GF-D8 (cell line): Measurements from ENCODE around the gene ULK4.
A peak's percentile ranks its signal among the peaks of the same experiment; 100 is the strongest.
"Not testable (repeated sequence)": the region's sequence is repeated elsewhere in the genome, so short reads cannot be mapped to it uniquely, and the experiment has no call there.

Source experiments
- DNase-seq: peaks from one replicate; lab custom pipeline; 2025; lab: John Stamatoyannopoulos, UW

The ULK4 gene

DNA sequence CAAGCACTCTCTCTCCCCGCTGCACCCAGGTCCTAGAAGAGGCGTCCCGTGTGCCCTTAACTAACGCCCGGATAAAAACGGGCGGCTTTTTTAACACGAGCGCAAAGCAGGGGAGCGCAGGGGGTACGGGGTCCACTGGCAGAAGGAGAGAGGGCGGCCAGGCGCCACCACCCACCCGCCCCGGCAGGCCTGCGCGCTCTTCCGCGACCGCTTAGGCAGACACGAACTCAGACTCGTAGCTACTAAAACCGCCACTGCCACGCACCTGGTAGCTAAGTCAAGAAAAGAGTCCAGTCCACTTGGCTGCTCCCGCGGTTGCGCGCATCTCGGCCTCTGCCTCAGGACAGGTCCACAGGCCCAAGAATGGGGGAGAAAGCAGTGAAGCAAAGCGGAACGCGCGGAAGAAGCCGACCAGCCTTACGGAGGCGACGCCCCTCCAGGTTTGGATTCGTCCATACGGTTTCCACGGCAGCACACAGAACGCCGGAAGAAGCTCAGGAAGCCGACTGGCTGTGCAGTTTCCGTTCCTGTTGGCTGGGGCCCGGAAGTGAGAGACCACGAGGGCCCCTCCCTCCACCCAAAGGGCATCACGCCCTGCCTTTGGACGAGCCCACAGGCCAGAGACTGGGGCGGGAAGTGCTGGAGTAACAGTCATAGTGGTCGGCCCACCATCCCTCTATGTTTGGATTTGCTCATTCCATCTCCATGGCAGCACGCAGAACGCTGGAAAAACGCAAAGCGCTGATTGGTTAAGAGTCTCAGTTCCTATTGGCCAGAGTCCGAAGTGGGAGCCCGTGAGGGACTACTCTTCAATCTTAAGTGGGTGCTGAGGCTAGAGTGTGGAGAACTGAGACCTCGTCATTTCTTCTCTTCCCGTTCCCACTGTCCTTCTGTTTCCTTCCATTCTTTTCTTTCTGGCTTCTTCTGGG lies at the start of gene ULK4:
TSS of gene ULK4 (minus strand) at position 353 of the 929 bp plus-strand sequence. CDS start 7,344 bp downstream, outside the sequence.
- peak; percentile 98 for DNase-seq

DNA sequence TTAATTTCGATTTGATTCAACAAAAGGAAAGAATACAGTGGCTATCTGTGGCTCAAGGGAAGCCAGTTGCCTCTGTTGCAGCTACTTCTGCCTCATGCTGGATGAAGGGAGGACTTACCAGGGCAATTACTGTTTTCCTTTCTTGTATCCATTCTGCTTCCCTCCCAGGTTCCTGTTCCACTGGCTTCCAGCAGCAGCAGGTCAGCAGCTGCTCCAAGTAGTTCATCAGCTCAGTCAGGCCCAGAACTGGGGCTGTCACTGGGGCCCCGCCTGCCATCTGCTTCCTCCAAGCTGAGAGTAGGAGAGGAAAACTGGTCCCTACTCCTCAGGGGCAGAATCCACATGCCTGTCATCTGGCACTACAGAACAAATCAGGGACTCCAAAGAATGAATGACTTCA lies 48.6 kb upstream of the ULK4 start:
- no peak for DNase-seq

DNA sequence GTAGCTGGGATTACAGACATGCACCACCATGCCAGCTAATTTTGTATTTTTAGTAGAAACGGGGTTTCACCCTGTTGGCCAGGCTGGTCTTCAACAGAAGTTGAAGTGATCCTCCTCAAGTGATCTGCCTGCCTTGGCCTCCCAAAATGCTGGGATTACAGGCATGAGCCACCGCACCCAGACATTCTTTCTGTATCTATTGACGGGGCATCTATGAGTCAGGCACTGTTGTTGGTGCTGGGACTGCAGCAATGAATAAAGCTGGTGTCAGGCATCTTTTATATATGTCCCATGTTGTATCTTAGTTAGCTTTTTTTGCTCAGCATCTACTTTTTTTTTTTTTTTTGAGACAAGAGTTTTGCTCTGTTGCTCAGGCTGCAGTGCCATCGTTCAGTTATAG lies 47.6 kb upstream of the ULK4 start:
- DNase-seq = no peak

DNA sequence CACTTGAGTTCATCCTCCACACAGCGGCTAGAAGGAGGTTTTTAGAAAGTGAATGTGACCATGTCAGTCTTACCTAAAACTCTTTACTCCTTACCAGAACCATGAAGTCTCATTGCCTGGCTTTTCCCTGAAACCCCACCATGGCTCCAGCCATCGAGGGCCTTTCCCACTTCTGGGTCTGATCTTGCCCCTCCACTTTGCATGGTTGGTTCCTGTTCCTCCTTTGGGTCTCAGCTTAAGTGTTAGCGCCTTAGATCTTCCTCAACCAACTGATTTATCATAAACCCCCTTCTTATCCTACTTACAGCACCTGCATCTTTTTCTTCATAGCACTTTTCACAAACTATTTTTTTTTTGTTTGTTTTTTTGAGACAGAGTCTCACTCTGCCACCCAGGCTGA lies 45.9 kb upstream of the ULK4 start:
- no peak for DNase-seq

DNA sequence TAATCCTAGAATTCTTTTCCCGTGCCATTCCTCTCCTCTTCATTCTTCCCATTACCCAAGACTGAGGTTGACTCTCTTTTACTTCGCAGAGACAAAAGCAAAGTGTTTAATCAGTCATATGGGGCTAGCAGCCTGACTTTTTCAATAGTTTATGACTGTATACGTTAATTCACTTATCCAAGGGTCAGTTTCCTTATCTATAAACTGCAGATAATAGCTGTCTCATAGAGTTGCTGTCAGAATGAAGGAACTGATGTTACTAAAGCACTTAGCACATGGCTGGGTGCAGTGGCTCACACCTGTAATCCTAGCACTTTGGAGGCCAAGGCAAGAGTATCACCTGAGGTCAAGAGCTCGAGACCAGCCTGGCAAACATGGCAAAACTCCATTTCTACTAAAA lies 43.5 kb upstream of the ULK4 start:
- no peak for DNase-seq

DNA sequence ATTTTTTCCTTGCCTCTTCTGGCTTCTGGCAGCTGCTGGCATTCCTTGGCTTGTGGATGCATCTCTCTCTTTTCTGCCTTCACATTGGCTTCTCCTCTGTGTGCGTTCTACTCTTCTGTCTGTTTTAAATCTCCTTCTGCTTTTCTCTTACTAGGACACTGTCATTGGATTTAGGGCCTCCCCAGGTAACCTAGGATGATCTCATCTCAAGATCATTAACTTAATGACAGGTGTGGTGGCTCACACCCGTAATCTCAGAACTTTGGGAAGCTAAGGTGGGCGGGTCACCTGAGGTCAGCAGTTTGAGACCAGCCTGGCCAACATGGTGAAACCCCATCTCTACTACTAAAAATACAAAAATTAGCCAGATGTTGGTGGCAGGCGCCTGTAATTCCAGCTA lies 40.9 kb upstream of the ULK4 start:
- DNase-seq = no peak

DNA sequence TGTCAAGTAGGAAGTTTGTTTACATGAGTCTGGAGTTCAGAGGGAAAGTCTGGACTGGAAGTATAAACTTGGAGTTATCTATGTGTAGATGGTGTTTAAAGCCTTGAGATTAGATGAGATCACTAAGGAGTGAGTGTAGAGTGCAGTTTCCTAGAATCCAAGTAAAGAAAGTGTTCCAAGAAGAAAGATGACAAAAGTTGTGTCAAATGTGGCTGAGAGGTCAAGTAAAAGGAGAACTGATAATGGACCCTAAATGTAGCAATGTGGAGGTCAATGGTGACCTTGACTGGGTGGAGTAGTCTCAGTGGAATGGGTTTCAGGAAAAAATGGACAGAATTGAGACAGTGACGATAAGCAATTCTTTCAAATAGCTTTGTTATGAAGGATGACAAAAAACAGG lies 39.9 kb upstream of the ULK4 start:
- DNase-seq = no peak

DNA sequence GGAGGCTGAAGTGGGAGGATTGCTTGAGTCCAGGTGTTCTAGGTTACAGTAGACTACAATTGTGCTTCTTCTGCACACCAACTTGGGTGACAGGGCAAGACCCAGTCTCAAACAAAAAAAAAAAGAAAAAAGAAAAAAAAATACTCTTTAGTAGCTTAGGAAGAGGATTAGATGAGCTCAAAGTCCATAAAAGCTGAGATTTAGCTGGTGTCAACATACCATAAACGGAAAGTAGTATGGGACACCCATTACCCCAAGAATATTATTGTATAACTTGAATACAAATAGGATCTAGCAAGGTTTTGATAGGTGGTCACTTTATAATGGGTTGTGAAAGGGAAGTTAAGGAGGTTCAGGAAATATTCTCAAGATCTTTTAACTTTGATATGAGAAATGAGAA lies 38.0 kb upstream of the ULK4 start:
- no peak for DNase-seq

DNA sequence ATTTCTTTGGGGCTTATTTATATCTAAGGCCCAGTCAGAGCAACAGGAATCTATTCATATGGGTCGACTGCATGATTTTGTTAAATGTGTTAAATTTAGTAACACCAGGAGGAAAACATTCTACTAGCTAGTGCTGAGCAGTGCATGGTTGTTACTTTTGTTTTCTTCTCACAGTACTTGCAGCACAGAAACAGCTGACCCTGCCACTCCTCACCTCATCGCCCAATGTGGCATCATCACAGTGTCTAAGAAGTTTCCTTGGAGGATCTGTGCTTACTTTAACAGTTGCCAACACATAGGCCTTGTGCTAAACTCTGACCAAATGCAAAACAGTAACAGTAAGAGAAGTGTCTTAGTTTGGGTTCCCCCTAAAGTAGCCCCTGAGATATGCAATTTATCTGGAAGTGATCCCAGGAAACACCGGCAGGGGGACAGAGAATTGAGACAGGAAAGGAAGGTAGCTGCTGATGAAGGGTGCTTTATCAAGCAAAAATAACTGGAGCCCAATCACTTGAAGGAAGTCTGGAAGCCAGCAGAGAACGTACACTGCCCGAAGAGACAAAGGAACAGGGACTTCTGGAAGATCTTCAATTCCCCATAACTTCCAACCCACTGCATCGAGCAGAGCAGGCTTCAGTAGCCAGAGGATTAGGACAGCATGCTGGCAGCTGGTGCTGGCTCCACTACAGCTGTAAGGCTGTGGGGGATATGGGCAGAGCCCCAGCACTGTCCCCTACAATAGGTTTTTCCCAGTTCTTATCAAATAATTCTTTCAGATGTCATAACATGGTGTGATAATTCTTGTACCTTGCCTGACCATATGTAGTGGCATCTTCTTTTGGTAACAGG lies 36.0 kb upstream of the ULK4 start:
- DNase-seq = no peak

DNA sequence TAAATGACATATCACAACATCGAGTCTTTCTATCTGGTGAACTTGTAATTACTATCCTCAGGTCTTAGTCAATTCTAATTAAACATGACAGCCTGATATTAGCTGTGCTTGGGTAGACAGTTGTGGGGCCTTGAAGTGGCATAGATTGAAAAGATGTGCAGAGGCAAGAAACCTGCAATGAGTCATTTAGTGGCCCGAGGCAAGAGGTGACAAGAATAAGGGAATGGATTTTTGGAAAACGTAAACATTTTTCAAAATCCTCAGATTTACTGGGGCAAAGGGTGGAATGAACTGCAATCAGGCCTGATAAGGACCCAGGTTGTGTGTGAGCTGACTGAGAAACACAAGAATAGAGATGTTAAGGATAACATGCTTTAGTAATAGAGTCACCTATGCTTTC lies 29.5 kb upstream of the ULK4 start:
- no peak for DNase-seq

DNA sequence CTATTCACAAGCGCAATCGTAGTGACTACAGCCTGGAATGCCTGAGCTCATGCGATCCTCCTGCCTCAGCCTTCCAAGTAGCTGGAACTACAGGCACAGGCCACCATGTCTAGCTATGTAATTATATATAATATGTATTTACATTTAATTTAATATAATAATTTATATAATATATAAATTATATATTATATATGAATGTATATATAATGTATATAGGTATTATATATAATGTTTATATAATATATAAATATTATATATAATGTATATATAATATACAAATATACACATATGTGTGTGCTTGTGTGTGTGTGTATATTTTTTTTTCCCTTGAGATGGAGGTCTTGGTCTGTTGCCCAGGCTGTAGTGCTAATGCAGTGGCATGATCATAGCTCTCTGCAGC lies 27.6 kb upstream of the ULK4 start:
- no peak for DNase-seq

DNA sequence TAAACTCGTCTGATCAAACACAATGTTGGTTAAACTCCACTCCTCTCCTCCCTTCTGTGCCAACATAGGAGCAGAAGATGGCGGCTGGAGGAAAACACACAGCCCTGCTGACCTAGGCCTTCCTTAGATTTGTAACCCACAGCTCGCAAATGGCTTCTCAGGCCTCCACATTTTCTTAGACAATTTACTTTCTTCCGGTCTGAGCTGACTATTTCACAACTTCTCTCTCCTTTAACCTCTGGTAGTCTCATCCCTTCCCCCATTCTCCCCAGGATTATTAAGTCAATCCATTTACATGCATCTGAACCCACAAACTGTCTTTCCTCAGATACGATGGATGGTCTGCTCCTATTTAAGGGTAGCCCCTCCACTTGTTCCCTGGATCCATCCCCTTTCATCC lies 25.7 kb upstream of the ULK4 start:
- peak; percentile 32 for DNase-seq

DNA sequence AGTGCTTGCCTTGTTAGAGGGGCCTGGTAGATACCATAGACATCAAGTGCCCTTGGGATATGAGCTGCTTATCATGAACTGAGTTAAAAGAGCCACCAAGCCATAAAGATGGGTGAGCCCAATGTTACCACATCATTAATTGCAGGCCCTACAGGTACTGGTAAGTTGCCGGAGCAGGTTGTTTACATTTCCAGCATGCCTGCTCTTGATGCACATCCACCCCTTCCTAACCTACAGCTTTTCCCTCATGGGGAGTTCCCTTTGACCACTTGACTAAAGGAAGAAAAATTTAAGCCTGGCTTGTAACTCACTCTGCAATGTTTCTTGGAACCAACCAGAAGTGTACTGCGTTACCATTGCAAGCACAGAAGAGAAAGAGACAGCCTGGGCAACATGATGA lies 24.7 kb upstream of the ULK4 start:
- DNase-seq = no peak

DNA sequence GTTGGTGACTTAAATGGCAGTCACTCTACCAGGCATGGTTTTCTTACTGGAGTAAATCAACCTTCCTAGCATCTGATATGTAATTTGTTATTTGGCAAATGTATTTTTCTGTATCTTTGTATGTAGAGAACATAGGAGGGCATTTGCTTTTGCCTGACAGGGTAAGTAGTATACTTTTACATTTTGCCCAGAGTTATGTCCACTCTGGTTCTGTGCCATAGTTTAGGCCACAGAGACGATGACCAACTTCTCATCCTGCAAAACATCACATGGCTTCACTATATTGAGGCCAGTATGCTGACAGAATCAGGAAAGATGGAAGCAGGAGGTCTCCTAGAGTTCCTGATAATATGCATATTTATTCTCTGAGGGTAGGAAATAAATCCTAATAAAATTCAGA lies 23.1 kb upstream of the ULK4 start:
- DNase-seq = no peak

DNA sequence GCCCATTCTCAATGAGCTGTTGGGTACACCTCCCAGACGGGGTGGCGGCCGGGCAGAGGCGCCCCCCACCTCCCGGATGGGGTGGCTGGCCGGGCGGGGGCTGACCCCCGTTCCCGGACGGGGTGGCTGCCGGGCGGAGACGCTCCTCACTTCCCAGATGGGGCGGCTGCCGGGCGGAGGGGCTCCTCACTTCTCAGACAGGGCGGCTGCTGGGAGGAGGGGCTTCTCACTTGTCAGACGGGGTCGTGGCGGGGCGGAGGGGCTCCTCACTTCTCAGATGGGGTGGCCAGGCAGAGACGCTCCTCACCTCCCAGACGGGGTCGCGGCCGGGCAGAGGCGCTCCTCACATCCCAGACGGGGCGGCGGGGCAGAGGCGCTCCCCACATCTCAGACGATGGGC lies 21.2 kb upstream of the ULK4 start:
- not testable (repeated sequence) for DNase-seq

DNA sequence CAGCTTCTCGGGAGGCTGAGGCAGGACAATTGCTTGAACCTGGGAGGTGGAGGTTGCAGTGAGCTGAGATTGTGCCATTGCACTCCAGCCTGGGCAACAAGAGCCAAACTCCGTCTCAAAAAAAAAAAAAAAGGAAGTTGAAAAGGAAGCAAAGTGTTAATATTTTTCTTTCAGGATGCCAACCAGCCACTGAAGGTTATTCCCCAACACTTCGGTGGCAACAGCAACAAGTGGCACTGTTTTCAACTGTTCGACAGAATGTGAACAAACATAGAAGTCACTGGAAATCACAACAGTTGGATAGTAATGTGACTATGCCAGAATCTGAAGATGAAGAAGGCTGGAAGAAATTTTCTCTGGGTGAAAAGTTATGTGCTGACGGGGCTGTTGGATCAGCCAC lies 15.5 kb upstream of the ULK4 start:
- not testable (repeated sequence) for DNase-seq

DNA sequence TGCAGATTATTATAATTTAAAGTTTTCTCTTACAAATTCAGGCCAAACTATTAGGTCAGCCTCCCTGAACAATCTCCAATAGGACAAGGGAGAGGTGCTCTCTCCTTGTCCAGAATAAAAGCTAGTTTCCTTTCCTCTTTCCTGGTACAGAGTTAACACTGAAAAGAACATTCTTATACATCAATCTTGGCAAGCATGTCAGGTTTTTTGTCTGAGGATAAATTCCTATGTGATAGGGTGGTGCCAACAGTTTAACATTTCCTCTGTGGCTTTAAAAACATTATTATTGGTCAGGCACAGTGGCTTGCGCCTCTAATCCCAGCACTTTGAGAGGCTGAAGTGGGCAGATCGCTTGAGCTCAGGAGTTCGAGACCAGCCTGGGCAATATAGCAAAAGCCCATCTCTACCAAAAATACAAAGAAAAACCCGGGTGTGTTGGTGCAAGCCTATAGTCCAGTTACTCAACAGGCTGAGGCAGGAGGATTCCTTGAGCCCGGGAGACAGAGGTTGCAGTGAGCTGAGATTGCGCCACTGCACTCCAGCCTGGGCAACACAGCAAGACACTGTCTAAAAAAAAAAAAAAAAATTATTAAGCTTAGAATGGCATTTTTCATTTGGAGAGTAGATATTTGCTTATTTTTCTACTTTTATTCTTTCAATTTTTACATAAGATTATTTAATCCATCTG lies 13.7 kb upstream of the ULK4 start:
- no peak for DNase-seq

DNA sequence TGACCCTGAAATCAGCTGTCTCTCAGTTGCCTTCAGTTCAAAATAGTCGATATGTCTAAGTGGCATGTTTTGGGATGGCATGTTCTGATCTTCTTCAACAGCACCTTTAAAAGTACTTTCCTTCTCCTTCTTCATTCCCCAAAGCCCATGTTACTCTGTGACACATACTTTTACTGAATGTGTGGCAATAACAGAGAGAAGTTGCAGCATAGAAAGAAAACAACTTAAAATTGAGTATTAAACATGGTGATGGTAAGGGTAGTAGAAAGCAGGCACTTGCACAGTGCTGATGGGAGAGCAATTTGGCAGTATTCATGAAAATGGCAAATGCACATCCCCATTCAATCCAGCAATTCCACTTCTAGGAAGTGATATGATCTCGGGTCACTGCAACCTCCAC lies 12.3 kb upstream of the ULK4 start:
- no peak for DNase-seq

DNA sequence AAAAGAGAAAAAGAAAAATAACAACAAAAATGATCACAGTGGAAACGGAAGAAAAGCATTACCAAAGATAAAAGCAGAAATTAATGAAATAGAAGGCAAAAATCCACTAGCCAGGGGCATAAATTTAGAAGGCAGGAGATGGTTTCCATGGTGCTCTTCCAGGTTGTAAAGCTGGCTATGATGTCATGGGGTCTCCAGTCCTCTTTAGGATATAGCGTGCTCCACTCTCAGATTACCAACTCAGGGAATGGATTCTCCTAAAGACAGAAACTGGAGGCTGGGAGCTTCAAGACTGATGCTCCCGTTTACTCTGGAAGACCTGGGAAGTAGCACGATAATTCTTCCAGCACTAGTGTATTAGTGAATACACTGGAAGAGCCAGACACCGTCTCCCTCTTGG lies 10.9 kb upstream of the ULK4 start:
- no peak for DNase-seq

DNA sequence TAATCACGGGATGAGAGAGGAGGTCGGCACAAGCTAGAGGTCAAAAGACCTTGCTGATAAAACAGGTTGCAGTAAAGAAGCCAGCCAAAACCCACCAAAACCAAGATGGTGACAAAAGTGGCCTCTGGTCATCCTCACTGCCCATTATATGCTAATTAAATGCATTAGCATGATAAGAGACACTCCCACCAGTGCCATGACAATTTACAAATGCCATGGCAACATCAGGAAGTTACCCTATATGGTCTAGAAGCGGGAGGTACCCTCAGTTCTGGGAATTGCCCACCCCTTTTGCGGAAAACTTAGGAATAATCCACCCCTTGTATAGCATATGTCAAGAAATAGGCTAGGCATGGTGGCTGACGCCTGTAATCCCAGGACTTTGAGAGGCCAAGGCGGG lies 4.3 kb upstream of the ULK4 start:
- no peak for DNase-seq

DNA sequence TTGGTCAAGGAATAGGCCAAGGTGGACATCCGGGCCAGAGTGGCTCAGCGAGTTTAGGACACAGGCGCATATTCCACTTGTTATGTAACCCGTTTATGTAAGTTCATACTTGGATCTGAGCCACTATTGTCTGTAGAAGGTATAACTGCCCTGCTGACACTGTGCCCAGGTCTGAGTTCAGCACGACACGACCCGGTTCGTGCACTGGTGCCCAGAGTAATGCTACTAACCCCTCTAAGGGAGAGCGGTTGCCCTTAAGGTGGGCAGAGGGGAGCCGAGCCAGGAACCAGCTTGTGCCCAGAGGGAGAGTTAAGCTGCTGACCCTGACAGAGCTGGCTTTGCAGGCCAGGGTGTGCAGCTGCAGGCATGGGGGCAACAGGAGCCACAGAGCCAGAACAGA lies 1.9 kb upstream of the ULK4 start:
- DNase-seq = no peak
